Measurements from ENCODE around the gene GPHB5. TPM values are rescaled to one million over a fixed set of nuclear protein-coding genes. Genes with fewer than 3 reads are reported as not detected.

The GPHB5 gene
- total and polyA plus RNA-seq, 4 donors: not detected

GRCh38 chr14:63276492-63277342, 42.0 kb downstream of the GPHB5 start:
- DNase-seq (peak in 2 of 3 donors; percentile 76 to 81), ATAC-seq (ENCODE audit: insufficient read depth, low FRiP score) (no peak)
- Histone ChIP-seq H3K4me3 (no peak overlapping the region), H3K4me1 (ENCODE audit: control insufficient read depth in 5 of 5, insufficient read depth in 5 of 5, low read length in 5 of 5) (peaks cover 0 to 31% (median 7%) of the 10 kb centered on the region in 5 donors), H3K27me3 (ENCODE audit: control insufficient read depth in 3 of 3, insufficient read depth in 3 of 3, low read length in 2 of 3) (no peaks in the 10 kb centered on the region), H3K9me3 (ENCODE audit: control insufficient read depth in 4 of 4, insufficient read depth in 3 of 4, low read length in 3 of 4) (peaks cover 0 to 5% (median 0%) of the 10 kb centered on the region in 4 donors), H3K27ac (ENCODE audit: low read depth in 1 of 2, low read length in 1 of 2) (no peak overlapping the region), H3K9ac (ENCODE audit: insufficient read depth in 1 of 2, low read length in 2 of 2) (peak overlapping the region in 1 of 2 donors; percentile 53), H3K36me3 (ENCODE audit: control insufficient read depth in 4 of 4, insufficient read depth in 4 of 4, low read length in 4 of 4) (peaks cover 0 to 5% (median 0%) of the 10 kb centered on the region in 4 donors)
- peak; percentile 71 for TF ChIP-seq CTCF (IDR thresholded peaks at IDR 0.05; ENCODE audit: control extremely low read depth, extremely low read depth)
- WGBS, 2 donors: 49 to 50% methylated on average over 5 of the region's 5 CpGs

- Histone ChIP-seq H3K9me3 (ENCODE audit: control insufficient read depth in 4 of 4, insufficient read depth in 3 of 4, low read length in 3 of 4) (peaks cover 0 to 5% (median 0%) of the 10 kb centered on the region in 4 donors), H3K4me1 (ENCODE audit: control insufficient read depth in 5 of 5, insufficient read depth in 5 of 5, low read length in 5 of 5) (peaks cover 0 to 31% (median 7%) of the 10 kb centered on the region in 5 donors), H3K9ac (ENCODE audit: insufficient read depth in 1 of 2, low read length in 2 of 2) (no peak overlapping the region), H3K36me3 (ENCODE audit: control insufficient read depth in 4 of 4, insufficient read depth in 4 of 4, low read length in 4 of 4) (peaks cover 0 to 5% (median 0%) of the 10 kb centered on the region in 4 donors), H3K27me3 (ENCODE audit: control insufficient read depth in 3 of 3, insufficient read depth in 3 of 3, low read length in 2 of 3) (no peaks in the 10 kb centered on the region), H3K27ac (ENCODE audit: low read depth in 1 of 2, low read length in 1 of 2) (no peak overlapping the region), H3K4me3 (no peak overlapping the region)
- WGBS, 2 donors: 80 to 84% methylated on average over 4 of the region's 4 CpGs
- no peak for DNase-seq
- no peak for ATAC-seq (ENCODE audit: insufficient read depth, low FRiP score)
- TF ChIP-seq CTCF (IDR thresholded peaks at IDR 0.05; ENCODE audit: control extremely low read depth, extremely low read depth): no peak
Observed at GRCh38 chr14:63276016-63276415, 42.7 kb downstream of the GPHB5 start.

GRCh38 chr14:63275611-63276010, 43.1 kb downstream of the GPHB5 start:
- Histone ChIP-seq H3K36me3 (ENCODE audit: control insufficient read depth in 4 of 4, insufficient read depth in 4 of 4, low read length in 4 of 4) (peaks cover 0 to 3% (median 0%) of the 10 kb centered on the region in 4 donors), H3K27ac (ENCODE audit: low read depth in 1 of 2, low read length in 1 of 2) (no peak overlapping the region), H3K4me3 (no peak overlapping the region), H3K9ac (ENCODE audit: insufficient read depth in 1 of 2, low read length in 2 of 2) (no peak overlapping the region), H3K4me1 (ENCODE audit: control insufficient read depth in 5 of 5, insufficient read depth in 5 of 5, low read length in 5 of 5) (peaks cover 0 to 32% (median 7%) of the 10 kb centered on the region in 5 donors), H3K9me3 (ENCODE audit: control insufficient read depth in 4 of 4, insufficient read depth in 3 of 4, low read length in 3 of 4) (peaks cover 0 to 5% (median 0%) of the 10 kb centered on the region in 4 donors), H3K27me3 (ENCODE audit: control insufficient read depth in 3 of 3, insufficient read depth in 3 of 3, low read length in 2 of 3) (no peaks in the 10 kb centered on the region)
- 76 to 92% methylated on average over 3 of the region's 3 CpGs for WGBS, 2 donors
- DNase-seq (no peak), ATAC-seq (ENCODE audit: insufficient read depth, low FRiP score) (no peak)
- TF ChIP-seq CTCF (IDR thresholded peaks at IDR 0.05; ENCODE audit: control extremely low read depth, extremely low read depth): no peak
